ENCODE data around the gene SUSD1. TPM values are rescaled to one million over a fixed set of nuclear protein-coding genes. Genes with fewer than 3 reads are reported as not detected.

The SUSD1 gene
- total and polyA plus RNA-seq, 2 of the 13 experiments (the other 11 are each of a cell fraction or from before 2014, with no cell fraction given): 25.9 to 32.3 TPM

GRCh38 chr9:112137066-112137465 is 38.0 kb downstream of the SUSD1 start:
- Histone ChIP-seq H3K27me3 (ENCODE audit: control insufficient read depth in 1 of 2, insufficient read depth in 2 of 2, low read length in 2 of 2) (no peaks in the 10 kb centered on the region), H3K79me2 (ENCODE audit: insufficient read depth, low read length) (no peaks in the 10 kb centered on the region), H2AFZ (ENCODE audit: low read length) (no peak overlapping the region), H3K4me1 (ENCODE audit: insufficient read depth, low read length) (no peaks in the 10 kb centered on the region), H3K36me3 (replicated peaks in 1 of 2; ENCODE audit: control insufficient read depth in 1 of 2, insufficient read depth in 2 of 2, low read length in 2 of 2) (peaks cover 6 to 9% of the 10 kb centered on the region in 2 experiments; a peak in 4 of 5 replicates), H3K4me2 (ENCODE audit: low read depth, low read length) (no peak overlapping the region), H4K20me1 (ENCODE audit: insufficient read depth, low read length) (no peaks in the 10 kb centered on the region), H3K9ac (ENCODE audit: insufficient read depth, low read depth, low read length) (no peak overlapping the region), H3K27ac (ENCODE audit: extremely low read length, insufficient read depth, low read length) (no peak overlapping the region), H3K9me3 (ENCODE audit: low read length) (no peaks in the 10 kb centered on the region), H3K4me3 (replicated peaks in 1 of 3; ENCODE audit: insufficient read depth in 1 of 3, low read depth in 2 of 3, low read length in 3 of 3) (no peak overlapping the region)
- in situ Hi-C loops (cut with HindIII; ENCODE audit: extremely low pct_ligation_motif_present, low pct_unique_long_range_greater_than_20kb): no loop called here
- intact Hi-C loops (cut with micrococcal nuclease; ENCODE audit: unreplicated experiment): no loop called here
- DNase-seq (ENCODE audit: low spot score) (no peak), ATAC-seq (no peak), FAIRE-seq (no peak)
- ChIA-PET POLR2A (no interaction called here), CTCF (ENCODE audit: low intra/inter-chr PET ratio, low total read pairs) (no interaction called here)
- no TSS peak for BruUV-seq (replicated peaks)
- TF ChIP-seq ZNF567 (CRISPR knock-in tag; IDR thresholded peaks at IDR 0.05; ENCODE audit: borderline replicate concordance): no peak
- no peak for TF ChIP-seq MBNL3 (CRISPR knock-in tag; conservative IDR thresholded peaks at IDR 0.05)
- no peak for TF ChIP-seq ZNF296 (CRISPR knock-in tag; conservative IDR thresholded peaks at IDR 0.05)
- TF ChIP-seq ZNF530 (CRISPR knock-in tag; IDR thresholded peaks at IDR 0.05; ENCODE audit: low read depth): no peak
- no peak for TF ChIP-seq HMGA1 (CRISPR knock-in tag; conservative IDR thresholded peaks at IDR 0.05)
- TF ChIP-seq ZBTB14 (CRISPR knock-in tag; IDR thresholded peaks at IDR 0.05): no peak
- no peak for TF ChIP-seq HNRNPL (IDR thresholded peaks at IDR 0.05; ENCODE audit: low read depth, low read length)
- TF ChIP-seq HINFP (CRISPR knock-in tag; IDR thresholded peaks at IDR 0.05; ENCODE audit: low read depth): no peak
- TF ChIP-seq ZNF784 (CRISPR knock-in tag; IDR thresholded peaks at IDR 0.05; ENCODE audit: borderline replicate concordance): no peak
- 96% methylated on average over 3 of the region's 3 CpGs for WGBS (ENCODE audit: low lambda C conversion rate)

Measured in HepG2 (cell line).